Measurements from ENCODE around the gene ATXN1.
A peak's percentile ranks its signal among the peaks of the same experiment; 100 is the strongest.

Gene ATXN1

DNA sequence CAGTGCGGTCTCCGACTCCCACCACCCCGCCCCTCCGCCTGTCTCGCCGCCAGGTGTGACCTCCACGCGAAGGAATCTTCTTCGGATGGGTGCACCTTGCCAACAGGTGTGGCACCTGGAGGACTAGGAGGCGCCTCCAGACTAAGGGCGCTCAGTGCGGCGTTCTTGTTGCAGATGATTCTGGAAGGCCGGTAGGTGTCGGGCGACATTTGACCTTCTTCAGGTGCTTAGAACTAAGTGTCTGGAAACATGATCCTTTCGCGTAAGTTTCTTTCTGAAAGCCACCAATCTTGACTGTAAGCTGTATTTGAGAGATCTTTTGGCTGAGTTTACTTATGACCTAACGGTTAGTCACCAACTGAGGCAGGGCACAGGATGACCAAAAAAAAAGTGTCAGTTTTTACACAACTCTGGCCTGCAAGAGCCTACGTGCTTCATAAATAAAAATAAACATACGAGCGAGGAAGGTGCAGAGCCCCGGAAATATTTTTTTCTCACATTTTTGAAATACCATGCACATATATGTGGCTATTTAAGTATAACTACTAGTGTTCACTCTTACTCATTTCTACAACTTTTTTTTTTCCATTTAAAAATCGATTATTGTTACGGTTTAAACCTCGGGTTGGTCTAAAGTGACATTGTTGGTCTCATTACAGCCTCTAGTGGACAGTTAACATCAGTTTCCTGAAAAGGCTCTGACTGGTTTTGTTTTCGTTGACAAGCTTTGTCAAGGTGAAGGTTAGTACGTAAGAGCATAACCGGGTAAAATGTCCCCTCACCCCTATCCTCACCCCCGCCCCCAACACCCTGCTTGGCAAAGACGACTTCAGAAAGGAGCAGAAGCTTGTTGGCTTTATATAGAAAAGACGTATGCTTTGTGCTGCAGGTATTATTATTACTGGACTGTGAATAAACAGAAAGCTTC is 1.6 kb upstream of the ATXN1 start:
- DNase-seq (ENCODE audit: extremely low read depth in 1 of 2, low read depth in 1 of 2): peak in 1 of 2 donors; percentile 24

DNA sequence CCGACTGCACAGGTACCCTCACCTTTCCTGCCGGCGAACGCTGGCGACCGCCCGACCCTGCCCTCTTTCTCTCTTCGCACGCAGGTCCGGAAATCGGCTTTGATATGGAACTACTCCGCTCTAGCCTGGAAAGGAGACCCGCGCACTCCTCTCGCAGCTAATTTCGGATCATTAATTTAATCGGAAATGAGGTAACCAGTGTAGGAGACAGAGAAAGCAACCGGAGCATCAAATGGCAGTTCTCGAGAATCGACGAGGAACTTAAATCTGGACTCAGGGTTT is 949 bp upstream of the ATXN1 start:
- no peak for DNase-seq (ENCODE audit: extremely low read depth in 1 of 2, low read depth in 1 of 2)

DNA sequence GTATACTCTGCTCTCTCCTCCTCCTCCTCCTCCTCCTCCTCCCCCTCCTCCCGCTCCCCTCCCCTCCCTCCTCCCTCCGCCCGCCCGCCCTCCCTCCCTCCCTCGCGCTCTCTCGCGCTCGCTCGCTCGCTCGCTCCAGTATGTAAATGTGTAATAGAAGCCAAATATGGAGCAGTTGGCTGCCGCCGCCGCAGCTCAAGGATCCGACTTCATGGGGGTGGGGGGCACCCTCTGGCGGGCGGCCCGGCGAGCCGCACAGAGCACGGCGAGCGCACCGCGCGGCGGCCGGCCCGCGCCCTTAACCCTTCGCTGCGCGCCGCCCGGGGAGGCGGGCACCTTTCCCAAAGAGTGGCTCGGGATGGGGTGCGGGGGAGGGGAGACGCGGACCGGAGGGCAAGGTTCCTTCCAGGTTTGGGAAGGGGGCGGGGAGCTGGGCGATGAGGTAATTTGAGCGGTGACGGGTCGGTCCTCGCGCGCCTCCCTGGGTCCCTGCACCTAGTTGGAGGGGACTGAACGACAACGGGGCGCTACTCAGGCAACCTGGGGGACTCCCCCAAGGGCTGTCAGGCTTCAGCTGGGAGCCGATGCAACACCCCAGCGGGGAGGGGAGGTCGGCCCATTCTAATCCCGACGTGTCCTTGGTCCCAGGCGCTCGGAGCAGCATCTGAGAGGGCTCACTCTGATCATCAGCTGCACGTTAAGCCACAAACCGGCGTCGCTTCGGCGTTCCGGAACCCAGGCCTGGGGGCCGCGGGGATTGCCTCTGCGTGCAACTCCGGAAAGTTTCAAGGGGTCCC is 409 bp upstream of the ATXN1 start:
- DNase-seq (ENCODE audit: extremely low read depth in 1 of 2, low read depth in 1 of 2): peak; percentile 70

DNA sequence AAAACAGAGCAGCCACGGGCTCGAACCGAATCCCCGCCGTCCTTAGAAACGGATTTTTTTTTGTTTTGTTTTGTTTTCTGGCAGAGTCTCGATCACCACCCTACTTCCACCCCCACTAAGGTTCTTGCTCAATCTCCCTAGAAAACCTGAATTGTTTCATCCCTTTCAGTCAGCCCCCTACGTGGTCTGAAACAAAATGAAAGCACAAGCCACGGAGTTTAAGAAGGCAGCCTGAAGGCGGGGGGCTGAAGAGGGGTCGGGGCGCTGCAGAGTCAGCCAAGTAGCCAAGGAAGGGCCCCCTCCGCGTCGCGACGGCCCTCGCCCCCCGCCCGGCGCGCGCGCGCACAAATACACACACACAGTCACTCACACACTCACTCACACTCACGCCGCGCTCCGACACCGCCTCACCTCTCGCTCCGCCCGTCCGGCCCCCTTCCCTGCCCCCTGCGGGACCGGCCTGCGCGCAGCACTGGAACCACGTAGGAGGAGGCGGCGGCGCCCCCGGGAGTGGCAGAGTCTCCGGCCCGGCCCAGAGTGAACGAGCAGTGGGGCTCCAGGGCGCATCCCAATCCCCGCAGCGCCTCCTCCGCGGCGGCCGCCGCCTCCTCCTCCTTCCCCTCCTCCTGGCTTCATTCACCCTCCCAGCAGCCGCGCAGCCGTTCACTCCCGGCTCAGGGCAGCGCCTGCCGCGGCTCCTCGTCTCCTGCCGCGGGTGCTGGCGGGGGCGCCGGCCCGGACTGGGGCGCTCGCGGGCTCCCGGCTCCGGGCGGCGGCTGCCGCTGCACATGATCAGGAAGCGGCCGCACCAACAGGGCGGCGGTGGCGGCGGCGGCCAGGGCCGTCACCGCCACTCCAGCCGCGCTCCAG is 1.4 kb downstream of the ATXN1 start:
- DNase-seq (ENCODE audit: extremely low read depth in 1 of 2, low read depth in 1 of 2): peak in 1 of 2 donors; percentile 61

DNA sequence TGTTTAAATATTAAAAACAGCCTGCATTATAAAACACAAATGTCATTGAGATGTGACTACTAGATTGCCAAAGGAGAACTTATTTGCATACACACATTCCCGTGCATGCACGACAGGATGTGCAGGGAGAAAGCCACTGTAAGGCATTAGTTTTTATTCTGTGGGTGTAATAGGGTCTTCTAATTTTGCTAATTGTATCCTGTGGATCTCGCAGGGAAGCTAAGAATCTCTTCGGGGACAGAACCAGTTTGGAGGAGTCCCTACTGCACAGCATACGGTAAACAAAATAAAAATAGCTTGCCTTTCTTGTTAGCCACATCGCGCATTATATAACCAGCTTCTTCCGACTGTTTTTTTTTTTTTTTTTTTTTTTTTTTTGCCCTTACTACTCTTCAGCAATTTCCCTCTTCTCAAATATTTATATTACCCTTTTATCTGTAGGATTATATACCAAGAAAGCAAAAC is 2.0 kb downstream of the ATXN1 start:
- DNase-seq (ENCODE audit: extremely low read depth in 1 of 2, low read depth in 1 of 2): no peak

DNA sequence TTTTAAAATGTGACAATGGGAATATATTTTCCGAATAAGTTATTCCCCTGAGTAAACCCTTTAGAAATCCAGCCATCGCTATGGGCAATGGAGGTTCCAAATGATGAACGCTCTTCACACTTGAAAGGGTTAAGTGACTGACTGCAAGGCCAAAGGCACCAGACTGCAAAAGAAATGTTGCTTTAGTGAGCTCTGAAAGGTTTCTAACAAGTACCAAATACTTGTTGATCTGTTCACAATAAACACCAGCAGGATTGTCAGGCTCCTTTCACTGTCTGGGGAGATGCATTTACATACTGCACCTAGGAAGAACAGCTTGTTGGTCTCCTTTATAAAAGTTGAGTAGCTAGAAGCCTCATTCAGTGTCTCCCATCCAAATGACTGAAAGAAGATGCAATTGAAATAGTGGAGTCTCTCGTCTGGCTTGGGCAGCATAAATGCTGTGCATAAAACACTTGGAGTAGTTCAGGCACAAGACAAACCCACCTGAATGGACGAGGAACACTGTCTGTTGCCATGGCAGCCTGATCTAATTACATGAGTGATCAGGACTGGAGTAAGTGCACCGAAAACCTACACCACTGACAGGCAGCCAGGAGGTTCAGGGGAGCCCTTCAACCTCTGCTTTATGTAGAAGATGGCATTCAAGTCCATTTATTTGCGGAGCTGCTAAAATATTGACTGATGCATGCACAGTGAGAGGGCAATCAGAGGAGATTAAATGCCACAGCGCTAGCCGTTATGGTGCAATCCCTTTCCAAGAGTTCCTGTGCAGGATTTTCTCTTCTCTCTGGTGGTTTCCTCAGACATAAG is 2.9 kb downstream of the ATXN1 start:
- no peak for DNase-seq (ENCODE audit: extremely low read depth in 1 of 2, low read depth in 1 of 2)

DNA sequence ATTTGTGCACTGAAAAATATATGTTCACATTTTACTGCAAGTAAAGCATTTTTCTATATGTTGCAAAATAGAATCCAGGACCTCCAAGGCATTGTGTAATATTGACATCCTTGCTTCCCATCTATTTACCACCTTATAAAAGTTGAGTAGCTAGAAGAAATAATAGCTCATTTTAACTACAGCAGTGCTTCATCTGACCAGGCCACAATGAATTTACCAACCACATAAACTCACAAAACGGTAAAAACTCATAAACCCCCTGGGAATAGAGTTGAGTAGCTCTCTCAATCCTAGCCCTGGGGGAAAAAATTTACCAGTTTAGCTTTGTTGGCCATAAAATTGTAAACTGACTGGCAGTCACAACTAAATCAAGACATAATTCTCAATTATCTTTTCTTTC is 3.9 kb downstream of the ATXN1 start:
- no peak for DNase-seq (ENCODE audit: extremely low read depth in 1 of 2, low read depth in 1 of 2)

DNA sequence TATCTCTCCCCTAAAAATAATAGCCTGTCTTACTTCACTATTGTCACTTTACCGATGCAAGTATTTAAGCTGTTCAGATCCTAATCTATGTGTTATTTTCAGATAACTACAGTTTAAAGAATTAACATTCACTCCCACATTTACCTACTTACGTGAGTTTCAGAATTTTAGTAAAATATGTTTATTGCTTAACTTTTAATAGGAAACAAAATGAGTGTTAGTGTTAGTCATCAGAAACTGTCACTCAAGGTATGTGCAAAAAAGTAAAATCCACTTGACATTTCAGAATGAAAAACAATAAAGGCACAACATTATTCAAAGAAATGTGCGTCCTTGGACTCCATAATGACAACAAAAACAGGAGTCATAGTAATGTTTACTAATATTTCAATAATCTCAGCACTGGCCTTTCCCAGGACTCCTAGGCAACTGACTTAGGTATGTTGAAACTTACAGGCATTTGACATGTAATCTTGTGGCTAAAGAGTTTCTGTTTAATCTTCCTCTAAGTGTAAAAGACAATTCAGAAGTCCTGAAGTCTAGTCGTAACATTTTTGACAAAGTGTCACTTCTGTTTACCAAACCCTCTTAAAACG is 4.5 kb downstream of the ATXN1 start:
- no peak for DNase-seq (ENCODE audit: extremely low read depth in 1 of 2, low read depth in 1 of 2)

DNA sequence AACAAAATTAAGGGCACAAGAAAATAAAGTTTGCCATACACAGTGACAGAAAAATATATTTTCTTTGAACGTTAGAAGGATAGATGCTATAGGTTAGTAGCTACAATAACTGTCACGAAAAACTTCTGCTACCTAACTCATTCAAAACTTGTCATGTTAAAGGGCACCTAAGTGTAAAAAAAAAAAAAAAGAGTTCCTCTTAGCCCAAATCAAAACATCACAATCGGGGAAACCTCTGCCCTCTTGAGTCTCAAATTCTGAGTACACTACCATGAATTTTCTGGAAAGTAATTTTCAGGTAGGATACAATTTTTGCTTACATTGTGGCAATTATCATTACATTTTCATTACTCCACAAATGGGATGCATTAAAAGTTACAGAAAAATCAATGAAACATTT is 5.7 kb downstream of the ATXN1 start:
- DNase-seq (ENCODE audit: extremely low read depth in 1 of 2, low read depth in 1 of 2): no peak

DNA sequence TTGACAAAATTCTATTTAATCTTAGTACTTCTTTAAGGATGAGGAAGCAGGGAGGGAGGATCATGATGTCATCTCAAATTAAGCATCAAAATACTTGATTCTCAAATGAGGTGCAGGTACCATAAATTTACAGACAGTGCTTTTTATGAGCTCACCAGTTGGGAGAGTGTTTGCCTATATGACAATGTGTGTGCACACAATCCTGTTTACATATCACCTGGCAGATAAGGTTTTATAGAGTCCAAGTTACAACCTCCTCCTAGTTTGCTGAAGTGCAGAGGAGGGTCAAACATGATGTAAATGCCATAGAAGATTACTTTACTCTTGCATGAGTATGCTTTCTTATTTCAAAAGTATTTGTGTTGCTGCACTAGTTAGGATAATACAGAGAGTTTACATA is 6.4 kb downstream of the ATXN1 start:
- DNase-seq (ENCODE audit: extremely low read depth in 1 of 2, low read depth in 1 of 2): no peak

DNA sequence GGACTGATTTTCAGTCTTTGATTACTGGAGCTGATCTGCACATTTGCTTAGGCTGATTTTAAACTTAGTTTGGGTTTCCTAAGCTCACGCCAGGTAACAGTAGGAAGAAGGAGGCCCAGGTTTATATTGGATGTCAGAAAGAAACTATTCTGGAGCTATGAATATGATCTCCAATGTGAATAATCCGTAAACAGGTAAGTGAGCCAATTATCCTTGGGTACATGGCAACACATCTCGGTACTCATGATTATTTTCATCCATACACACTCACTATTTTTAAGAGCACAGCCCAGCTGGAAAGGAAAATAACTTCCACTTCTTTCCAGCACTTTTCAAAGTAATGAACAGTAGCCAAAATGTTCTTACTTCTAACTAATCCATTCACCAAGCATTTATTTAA is 7.0 kb downstream of the ATXN1 start:
- no peak for DNase-seq (ENCODE audit: extremely low read depth in 1 of 2, low read depth in 1 of 2)

DNA sequence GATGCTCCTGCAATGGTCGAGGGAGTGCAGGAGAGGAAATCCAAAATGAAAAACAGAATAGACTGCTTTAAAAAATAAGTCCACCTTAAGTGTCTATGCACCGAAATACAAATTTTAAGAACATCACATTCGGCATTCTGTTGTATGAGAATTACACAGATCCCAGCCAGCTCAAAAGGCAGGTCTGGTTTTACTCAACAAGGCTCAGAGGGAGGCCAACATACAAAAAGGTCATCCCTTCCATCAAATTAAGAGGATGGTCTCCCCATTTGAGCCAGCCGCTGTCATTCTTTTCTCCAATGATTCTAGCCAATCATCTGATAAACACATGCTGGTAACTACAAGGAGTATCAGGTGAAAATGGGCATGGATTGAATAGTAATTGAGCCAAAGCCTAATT is 7.9 kb downstream of the ATXN1 start:
- DNase-seq (ENCODE audit: extremely low read depth in 1 of 2, low read depth in 1 of 2): no peak

DNA sequence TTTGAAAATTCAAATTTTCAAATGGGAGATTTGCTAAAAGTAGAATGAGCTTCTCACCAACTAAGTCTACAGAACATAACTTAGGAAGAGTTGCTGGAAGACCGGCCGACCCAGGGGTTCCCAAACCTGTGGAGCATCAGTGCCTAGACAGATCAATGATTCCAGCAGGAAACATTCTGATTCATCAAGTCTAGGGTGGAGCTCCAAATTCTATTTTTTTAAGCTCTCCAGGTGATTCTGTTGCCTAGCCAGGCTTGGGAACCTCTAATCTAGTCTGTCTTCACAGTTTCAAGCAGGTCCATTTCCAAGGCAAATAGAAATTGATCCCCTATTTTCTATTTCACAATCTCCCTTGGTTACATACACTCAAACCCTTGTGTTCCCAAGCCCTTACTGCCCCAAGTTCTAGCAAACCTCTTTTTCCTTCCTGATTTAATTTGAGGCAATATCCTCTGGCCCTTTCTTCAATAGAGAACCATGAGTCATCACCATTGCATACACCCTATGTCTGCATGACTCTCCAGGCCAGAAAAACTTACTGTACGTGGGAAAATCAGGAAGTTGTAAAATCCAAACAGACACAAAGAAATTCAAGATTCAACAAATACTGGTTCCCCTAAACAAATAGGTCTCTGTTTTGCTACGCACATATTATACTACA is 8.9 kb downstream of the ATXN1 start:
- DNase-seq (ENCODE audit: extremely low read depth in 1 of 2, low read depth in 1 of 2): no peak

DNA sequence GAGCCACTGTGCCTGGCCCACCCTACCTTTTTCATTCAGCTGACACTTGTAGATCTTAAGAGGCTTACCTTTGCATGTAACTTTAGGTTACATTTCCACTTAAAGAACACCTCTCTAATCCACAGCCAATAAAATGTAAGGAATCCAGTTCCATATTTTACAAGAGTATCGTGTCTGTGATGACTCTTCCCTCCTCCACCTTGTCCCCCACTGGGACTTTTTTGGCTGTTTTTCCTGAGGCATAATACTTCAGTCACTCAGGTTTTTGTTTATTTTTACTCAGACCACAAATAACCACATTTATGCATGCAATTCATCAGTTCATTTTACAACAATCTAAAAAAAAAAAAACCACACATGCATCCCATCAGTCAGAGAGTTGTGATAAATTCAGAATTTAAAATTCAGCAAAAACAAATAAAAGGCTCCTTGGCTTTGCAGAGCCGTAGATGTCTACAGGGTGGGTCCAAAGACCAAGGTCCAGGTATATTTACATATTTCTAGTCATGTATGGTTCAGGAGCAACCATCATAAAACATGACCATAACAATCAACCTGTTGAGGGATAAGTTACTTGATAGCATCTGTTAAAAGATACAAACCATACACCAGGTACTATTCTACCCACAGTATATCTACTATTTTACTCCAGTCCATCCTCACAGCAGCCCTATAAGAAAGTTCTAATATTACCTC is 9.9 kb downstream of the ATXN1 start:
- no peak for DNase-seq (ENCODE audit: extremely low read depth in 1 of 2, low read depth in 1 of 2)

DNA sequence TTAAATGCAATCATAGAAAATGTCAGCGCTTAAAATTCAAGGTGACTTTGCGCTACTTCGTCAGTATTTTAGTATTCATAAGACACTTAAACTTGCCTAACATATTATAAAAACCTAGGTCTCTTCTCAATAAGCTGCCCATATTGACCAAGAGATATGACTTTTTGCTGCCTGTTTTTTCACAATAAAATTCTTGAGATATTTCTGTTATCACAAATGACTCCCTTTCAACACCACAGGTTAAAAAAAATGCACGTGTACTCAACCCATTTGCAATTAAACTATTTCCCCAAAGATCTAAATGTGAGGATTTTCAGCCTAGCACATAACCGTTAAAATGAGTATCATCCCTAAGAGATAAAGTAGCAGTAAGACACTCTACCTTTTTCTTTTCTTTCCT is 10.7 kb downstream of the ATXN1 start:
- no peak for DNase-seq (ENCODE audit: extremely low read depth in 1 of 2, low read depth in 1 of 2)

DNA sequence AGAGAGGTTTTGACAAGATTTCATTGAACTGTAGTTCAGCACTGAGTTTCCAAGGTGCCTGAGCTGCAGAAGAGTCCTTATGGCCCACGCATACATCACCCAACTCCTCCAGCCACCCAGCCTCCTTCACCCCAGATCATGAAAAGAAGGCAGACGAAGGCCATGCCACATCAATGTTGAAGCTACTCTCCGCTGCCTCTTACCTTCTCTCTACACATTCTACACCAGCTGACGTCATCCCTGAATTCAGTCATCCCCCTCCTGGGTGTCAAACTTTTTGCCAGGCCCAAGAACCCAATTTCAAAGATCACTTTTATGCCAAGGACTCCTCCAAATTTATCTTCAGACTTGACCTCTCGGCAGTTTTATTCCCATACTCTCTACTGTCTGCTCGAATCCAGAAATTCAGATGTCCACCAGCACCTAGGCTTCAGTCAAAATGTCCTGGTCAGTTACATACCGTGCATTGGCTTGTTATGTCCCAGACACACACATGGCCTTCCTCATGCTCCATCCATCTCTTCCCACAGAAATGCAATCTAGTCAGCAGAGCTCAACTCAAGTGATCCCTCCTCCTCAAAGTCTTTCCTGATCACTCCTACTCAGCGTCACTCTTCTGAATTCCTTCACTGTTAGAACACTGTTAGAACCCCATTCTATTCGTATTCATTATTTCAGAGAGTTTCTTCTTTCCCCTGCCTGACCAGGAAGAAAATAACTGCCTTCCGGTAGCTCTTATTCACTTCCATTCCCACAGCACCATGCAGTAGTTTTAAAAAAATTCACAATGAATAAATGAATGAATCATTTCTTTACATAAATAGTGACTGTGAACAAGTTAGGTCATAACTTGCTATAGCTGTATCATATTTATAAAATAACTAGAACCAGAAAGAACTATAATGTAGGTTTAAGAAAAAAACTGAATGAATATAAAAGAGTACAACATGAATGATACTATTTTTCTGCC is 11.5 kb downstream of the ATXN1 start:
- no peak for DNase-seq (ENCODE audit: extremely low read depth in 1 of 2, low read depth in 1 of 2)

DNA sequence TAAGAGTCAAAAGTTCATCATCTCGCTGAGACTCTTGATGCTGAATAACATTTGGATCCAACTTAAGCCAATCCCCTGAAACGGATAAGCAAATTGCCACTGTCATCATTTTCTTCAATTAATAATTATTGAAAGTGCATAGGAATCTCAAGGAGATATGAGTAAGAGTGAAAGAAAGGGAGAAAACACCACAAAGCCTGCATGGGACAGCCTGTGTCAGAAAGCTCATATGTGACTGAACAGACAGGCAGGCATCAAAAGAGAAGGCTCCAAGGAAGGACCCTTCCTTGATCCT is 13.3 kb downstream of the ATXN1 start:
- no peak for DNase-seq (ENCODE audit: extremely low read depth in 1 of 2, low read depth in 1 of 2)

Data from activated CD8-positive, alpha-beta memory T cell treated with anti-CD3 and anti-CD28 coated beads for 1 hour (primary cell).